ENCODE measurements around the gene ARFRP1. TPM values are rescaled to one million over a fixed set of nuclear protein-coding genes. Genes with fewer than 3 reads are reported as not detected.
A peak's percentile ranks its signal among the peaks of the same experiment; 100 is the strongest.

ARFRP1 gene
- total RNA-seq, 4 donors from 2014 or later, result 43.6 to 52.1 (median 46.7) TPM

GRCh38 chr20:63737945-63738686 lies 30.3 kb upstream of the ARFRP1 start:
- no peak overlapping the region for H3K27ac ChIP-seq
- WGBS, 2 donors, result 47 to 60% methylated on average over 8 to 14 of the region's 43 CpGs

GRCh38 chr20:63737695-63737944 lies 29.8 kb upstream of the ARFRP1 start:
- Histone ChIP-seq H3K27ac (no peak overlapping the region), H3K27me3 (no peaks in the 10 kb centered on the region), H3K36me3 (peaks cover 18 to 29% of the 10 kb centered on the region in 2 donors), H3K9me3 (no peaks in the 10 kb centered on the region), H3K4me1 (peaks cover 19 to 29% of the 10 kb centered on the region in 2 donors), H3K4me3 (replicated peaks in 1 of 3) (no peak overlapping the region)
- no CpG with 5 or more reads among the region's 26 CpGs for WGBS, 2 donors
- no peak for DNase-seq
- TF ChIP-seq CTCF (IDR thresholded peaks at IDR 0.05) (no peak), POLR2A (IDR thresholded peaks at IDR 0.05) (no peak)
- intact Hi-C loops (cut with DNase I), result no loop called here

More at GRCh38 chr20:63737945-63738686, 30.3 kb upstream of the ARFRP1 start:
- Histone ChIP-seq H3K36me3 (peaks cover 23 to 33% of the 10 kb centered on the region in 2 donors), H3K9me3 (no peaks in the 10 kb centered on the region), H3K4me3 (replicated peaks in 1 of 3) (no peak overlapping the region), H3K27me3 (no peaks in the 10 kb centered on the region), H3K4me1 (peaks cover 19 to 29% of the 10 kb centered on the region in 2 donors)
- DNase-seq, result peak in 1 of 2 donors; percentile 23
- TF ChIP-seq POLR2A (IDR thresholded peaks at IDR 0.05) (no peak), CTCF (IDR thresholded peaks at IDR 0.05) (no peak)
- intact Hi-C loops (cut with DNase I), result no loop called here

- 83 to 100% methylated on average over 1 to 22 of the region's 30 CpGs for WGBS, 2 donors
- H3K4me3 ChIP-seq (replicated peaks in 1 of 3), result no peak overlapping the region
- no peak for TF ChIP-seq POLR2A (IDR thresholded peaks at IDR 0.05)
- TF ChIP-seq CTCF (IDR thresholded peaks at IDR 0.05), result no peak
- peaks cover 14 to 25% of the 10 kb centered on the region in 2 donors for H3K36me3 ChIP-seq
- DNase-seq, result no peak
- H3K9me3 ChIP-seq, result no peaks in the 10 kb centered on the region
- no peak overlapping the region for H3K27ac ChIP-seq
- H3K27me3 ChIP-seq, result no peaks in the 10 kb centered on the region
- peaks cover 19 to 29% of the 10 kb centered on the region in 2 donors for H3K4me1 ChIP-seq
- intact Hi-C loops (cut with DNase I), result no loop called here
These were observed 29.3 kb upstream of the ARFRP1 start for GRCh38 chr20:63736893-63737694.

- H3K4me3 ChIP-seq (replicated peaks in 1 of 3), result no peak within 1 kb of the TSS
- H3K27me3 ChIP-seq, result no peaks in the 10 kb centered on the region
- peaks cover 14 to 25% of the 10 kb centered on the region in 2 donors for H3K36me3 ChIP-seq
- no peak for DNase-seq
- H3K27ac ChIP-seq, result no peak within 1 kb of the TSS
- H3K9me3 ChIP-seq, result no peaks in the 10 kb centered on the region
- TF ChIP-seq CTCF (IDR thresholded peaks at IDR 0.05) (no peak), POLR2A (IDR thresholded peaks at IDR 0.05) (no peak)
- intact Hi-C loops (cut with DNase I), result no loop called here
- H3K4me1 ChIP-seq, result peaks cover 13 to 19% of the 10 kb centered on the region in 2 donors
- WGBS, 2 donors, result 82 to 94% methylated on average over 11 to 20 of the region's 31 CpGs
These were observed 28.3 kb upstream of the ARFRP1 start, which contains the start of gene LIME1 for GRCh38 chr20:63735859-63736718. LIME1 (plus strand) TSS chr20:63736664; CDS start chr20:63737550, 886 bp downstream.
